Measurements from ENCODE around the gene FARS2. TPM values are rescaled to one million over a fixed set of nuclear protein-coding genes. Genes with fewer than 3 reads are reported as not detected.

FARS2 gene
- total and polyA plus RNA-seq, 4 experiments from 2014 or later = 15.6 to 48.4 (median 24.3) TPM

DNA sequence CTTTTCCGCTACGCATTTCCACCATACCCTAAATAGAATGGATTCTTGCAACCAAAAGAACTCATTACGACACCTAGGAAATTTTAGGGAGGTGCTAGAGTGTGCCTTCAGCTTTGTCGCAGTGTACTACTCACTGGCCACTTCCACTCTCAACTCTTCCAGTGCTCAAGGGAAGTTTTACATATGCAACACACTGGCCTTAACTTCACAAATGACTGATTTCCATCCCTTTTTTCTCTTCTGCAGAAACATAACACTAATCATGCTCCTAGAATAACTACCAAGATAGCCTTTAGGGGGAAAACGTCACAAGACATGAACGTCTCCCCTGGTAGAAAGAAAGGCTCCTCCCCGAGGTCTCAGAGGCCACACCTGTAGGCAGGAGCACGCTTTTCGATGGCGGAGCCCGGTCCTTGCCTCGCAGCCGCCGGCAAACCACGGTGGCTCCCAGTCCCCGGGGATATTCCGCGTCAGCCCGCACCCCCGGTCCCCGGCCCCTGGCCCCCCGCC lies 1.1 kb upstream of the FARS2 start:
- H3K4me3 ChIP-seq (ENCODE audit: low read length in 2 of 2) = peak overlapping the region; percentile 80 to 96
- H3K36me3 ChIP-seq (ENCODE audit: insufficient read depth, low read length) = no peaks in the 10 kb centered on the region
- Mint-ChIP-seq H3K27me3 (no peaks in the 10 kb centered on the region), H3K4me3 (peak overlapping the region; percentile 90 to 99 (median 96)), H3K36me3 (peaks cover under 1 to 10% of the 10 kb centered on the region in 2 donors), H3K27ac (peak overlapping the region; percentile 98 to 100 (median 99)), H3K9me3 (no peaks in the 10 kb centered on the region), H3K4me1 (peaks cover 17 to 38% (median 25%) of the 10 kb centered on the region in 4 donors)
- CTCF ChIA-PET (ENCODE audit: partially characterized antibody) = interaction anchor here (1.5 to 1.7 kb wide), 2 partner anchors 42 to 116 kb away, joined by 4 to 5 read pairs; no protein-coding TSS in a partner anchor
- POLR2A ChIA-PET (ENCODE audit: partially characterized antibody) = interaction anchor here (0.5 to 2.7 kb wide), 6 partner anchors 76 to 1399 kb away, joined by 3 to 17 read pairs (median 4); partner anchors contain the start of gene RPP40
- no peaks in the 10 kb centered on the region for H3K27me3 ChIP-seq (ENCODE audit: insufficient read depth, low read length)
- intact Hi-C loops (cut with micrococcal nuclease) = loop anchor here (1.0 to 10.0 kb wide), 8 partner anchors 43 to 1903 kb away; partner anchors contain the start of genes CDYL, NRN1 and RREB1
- H3K27ac ChIP-seq (ENCODE audit: low read depth, low read length) = peak overlapping the region; percentile 95
- DNase-seq = peak; percentile 84 to 87 (median 87)
- no peaks in the 10 kb centered on the region for H3K9me3 ChIP-seq (ENCODE audit: control insufficient read depth in 1 of 2, low read length in 2 of 2)
- H3K4me1 ChIP-seq (ENCODE audit: insufficient read depth, low read length) = peaks cover 21% of the 10 kb centered on the region

DNA sequence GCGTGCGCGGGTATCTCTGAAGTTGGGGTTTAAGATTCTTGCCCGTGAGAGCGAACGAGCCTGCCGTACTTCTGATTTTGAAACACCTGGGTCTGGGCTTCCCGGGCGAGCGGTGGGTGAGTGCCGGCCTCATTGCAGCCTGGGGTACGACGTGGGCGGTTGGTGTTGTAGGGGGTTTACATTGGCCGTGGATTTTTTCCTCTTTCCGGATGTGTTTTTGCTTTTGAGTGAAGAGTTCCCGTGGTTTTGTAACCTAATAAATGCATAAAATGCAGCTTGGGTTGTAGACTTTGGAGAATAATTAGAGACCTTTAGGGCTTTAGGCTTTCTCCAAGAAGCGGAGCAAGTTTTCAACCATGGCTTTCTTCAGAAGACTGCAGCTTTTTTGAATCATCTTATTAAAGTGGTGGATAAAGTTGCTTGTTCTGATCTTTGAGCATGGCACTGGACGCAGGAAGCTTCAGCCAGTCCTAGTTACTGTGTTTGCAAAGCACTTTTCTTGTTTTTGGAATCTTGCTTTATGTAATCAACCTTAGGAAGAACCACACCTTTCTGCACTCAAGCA lies 314 bp downstream of the FARS2 start:
- peak overlapping the region; percentile 99 to 100 (median 100) for H3K27ac Mint-ChIP-seq
- Histone ChIP-seq H3K4me1 (ENCODE audit: insufficient read depth, low read length) (peaks cover 21% of the 10 kb centered on the region), H3K27ac (ENCODE audit: low read depth, low read length) (peak overlapping the region; percentile 95), H3K36me3 (ENCODE audit: insufficient read depth, low read length) (no peaks in the 10 kb centered on the region), H3K27me3 (ENCODE audit: insufficient read depth, low read length) (no peaks in the 10 kb centered on the region), H3K4me3 (ENCODE audit: low read length in 2 of 2) (peak overlapping the region; percentile 95 to 96), H3K9me3 (ENCODE audit: control insufficient read depth in 1 of 2, low read length in 2 of 2) (no peaks in the 10 kb centered on the region)
- peak in 1 of 5 donors; percentile 11 for DNase-seq
- H3K27me3 Mint-ChIP-seq = no peaks in the 10 kb centered on the region
- intact Hi-C loops (cut with micrococcal nuclease) = loop anchor here (1.0 to 10.0 kb wide), 7 partner anchors 87 to 1904 kb away; partner anchors contain the start of genes CDYL, NRN1 and RREB1
- no peaks in the 10 kb centered on the region for H3K9me3 Mint-ChIP-seq
- H3K4me1 Mint-ChIP-seq = peaks cover 20 to 42% (median 30%) of the 10 kb centered on the region in 4 donors
- H3K36me3 Mint-ChIP-seq = peaks cover 6 to 14% of the 10 kb centered on the region in 2 donors
- ChIA-PET CTCF (ENCODE audit: partially characterized antibody) (interaction anchor here (1.2 to 1.4 kb wide), 2 partner anchors 87 to 118 kb away, joined by 3 to 4 read pairs; no protein-coding TSS in a partner anchor), POLR2A (ENCODE audit: partially characterized antibody) (interaction anchor here (1.3 to 2.7 kb wide), 5 partner anchors 87 to 1397 kb away, joined by 3 to 17 read pairs (median 5); partner anchors contain the start of gene RPP40)
- peak overlapping the region; percentile 96 to 99 (median 99) for H3K4me3 Mint-ChIP-seq

DNA sequence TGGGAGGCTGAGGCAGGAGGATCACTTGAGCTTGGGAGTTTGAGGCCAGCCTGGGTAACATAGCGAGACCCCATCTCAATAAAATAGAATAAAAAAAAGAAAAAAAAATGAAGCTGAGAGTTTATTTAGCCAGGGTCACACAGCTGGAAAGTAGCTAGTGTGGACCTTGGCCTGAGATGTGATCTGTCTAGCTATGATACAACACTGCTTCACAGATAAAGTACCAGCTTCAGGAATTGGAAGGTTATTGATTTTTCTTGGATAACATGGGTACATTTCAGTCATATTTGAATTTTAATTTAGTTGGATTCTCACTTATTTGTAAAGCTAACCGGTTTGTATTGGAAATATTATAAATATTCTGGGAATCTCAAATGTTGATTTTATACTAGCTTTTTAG lies 5.1 kb downstream of the FARS2 start:
- peaks cover 10 to 26% (median 20%) of the 10 kb centered on the region in 4 donors for H3K4me1 Mint-ChIP-seq
- CTCF ChIA-PET (ENCODE audit: partially characterized antibody) = interaction anchor here (0.7 to 2.4 kb wide), 5 partner anchors 10 to 122 kb away, joined by 3 to 10 read pairs (median 3); no protein-coding TSS in a partner anchor
- peak overlapping the region in 1 of 7 donors; percentile 43 for H3K27ac Mint-ChIP-seq
- POLR2A ChIA-PET (ENCODE audit: partially characterized antibody) = no interaction called here
- H3K36me3 Mint-ChIP-seq = peaks cover 24 to 27% of the 10 kb centered on the region in 2 donors
- Histone ChIP-seq H3K27ac (ENCODE audit: low read depth, low read length) (no peak overlapping the region), H3K9me3 (ENCODE audit: control insufficient read depth in 1 of 2, low read length in 2 of 2) (no peaks in the 10 kb centered on the region), H3K4me1 (ENCODE audit: insufficient read depth, low read length) (peaks cover 11% of the 10 kb centered on the region), H3K4me3 (ENCODE audit: low read length in 2 of 2) (no peak overlapping the region), H3K36me3 (ENCODE audit: insufficient read depth, low read length) (no peaks in the 10 kb centered on the region), H3K27me3 (ENCODE audit: insufficient read depth, low read length) (no peaks in the 10 kb centered on the region)
- no peak overlapping the region for H3K4me3 Mint-ChIP-seq
- H3K27me3 Mint-ChIP-seq = no peaks in the 10 kb centered on the region
- no peak for DNase-seq
- intact Hi-C loops (cut with micrococcal nuclease) = loop anchor here (10.0 kb wide), 1 partner anchor 738 kb away; the partner anchor contains the start of gene NRN1
- no peaks in the 10 kb centered on the region for H3K9me3 Mint-ChIP-seq

DNA sequence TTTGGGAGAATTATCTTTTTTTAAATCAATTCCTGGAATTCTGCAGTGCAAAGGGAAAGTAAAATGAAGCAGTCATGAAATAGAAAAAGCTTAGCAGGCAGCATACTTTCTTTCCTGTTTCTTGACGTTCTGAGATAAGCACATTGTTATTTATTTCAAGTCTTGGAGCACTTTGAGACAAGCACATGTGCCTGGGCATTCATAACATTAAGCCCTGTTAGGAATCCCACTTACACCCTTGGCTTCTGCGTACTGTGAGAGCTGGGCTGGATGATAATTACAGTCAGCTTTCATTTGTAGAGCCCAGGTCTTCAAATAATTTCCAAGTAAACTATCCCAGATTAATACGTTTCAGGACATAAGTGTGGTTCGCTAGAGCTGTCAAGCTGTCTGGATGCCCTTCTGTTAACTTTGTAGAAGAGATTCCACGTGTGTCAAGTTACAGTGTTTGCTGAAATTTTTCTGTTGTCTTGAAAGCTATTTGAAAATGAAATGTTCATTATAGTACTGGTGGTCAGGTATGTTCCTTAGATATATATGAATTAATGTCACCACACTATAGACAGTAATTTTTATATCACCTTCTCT lies 8.9 kb downstream of the FARS2 start:
- Mint-ChIP-seq H3K9me3 (no peaks in the 10 kb centered on the region), H3K27ac (no peak overlapping the region), H3K4me3 (no peak overlapping the region), H3K4me1 (peaks cover 26 to 39% (median 29%) of the 10 kb centered on the region in 4 donors), H3K36me3 (peaks cover 24 to 39% of the 10 kb centered on the region in 2 donors), H3K27me3 (no peaks in the 10 kb centered on the region)
- Histone ChIP-seq H3K4me3 (ENCODE audit: low read length in 2 of 2) (no peak overlapping the region), H3K27ac (ENCODE audit: low read depth, low read length) (no peak overlapping the region), H3K36me3 (ENCODE audit: insufficient read depth, low read length) (no peaks in the 10 kb centered on the region), H3K4me1 (ENCODE audit: insufficient read depth, low read length) (peaks cover 24% of the 10 kb centered on the region), H3K27me3 (ENCODE audit: insufficient read depth, low read length) (no peaks in the 10 kb centered on the region), H3K9me3 (ENCODE audit: control insufficient read depth in 1 of 2, low read length in 2 of 2) (no peaks in the 10 kb centered on the region)
- POLR2A ChIA-PET (ENCODE audit: partially characterized antibody) = no interaction called here
- DNase-seq = no peak
- CTCF ChIA-PET (ENCODE audit: partially characterized antibody) = no interaction called here
- intact Hi-C loops (cut with micrococcal nuclease) = no loop called here

DNA sequence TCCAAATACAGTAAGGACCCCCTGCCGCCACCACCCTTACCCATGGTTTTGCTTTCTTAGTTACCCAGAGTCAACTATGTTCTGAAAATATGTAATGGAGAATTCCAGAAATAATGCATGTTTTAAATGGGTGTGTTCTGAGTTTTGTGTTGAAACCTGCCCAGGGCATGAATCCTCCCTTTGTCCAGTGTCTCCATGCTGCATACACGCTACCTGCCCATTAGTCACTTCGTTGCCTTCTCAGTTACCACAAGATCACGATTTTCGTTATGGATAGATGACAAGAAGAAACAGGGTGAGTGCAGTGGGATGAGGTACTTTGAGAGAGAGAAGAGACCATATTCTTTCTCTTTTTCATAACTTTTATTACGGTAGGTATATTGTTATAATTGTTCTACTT lies 10.6 kb downstream of the FARS2 start:
- no peak overlapping the region for H3K27ac ChIP-seq (ENCODE audit: low read depth, low read length)
- no peak overlapping the region for H3K4me3 ChIP-seq (ENCODE audit: low read length in 2 of 2)
- Mint-ChIP-seq H3K9me3 (no peaks in the 10 kb centered on the region), H3K4me1 (peaks cover 25 to 39% (median 30%) of the 10 kb centered on the region in 4 donors), H3K27me3 (no peaks in the 10 kb centered on the region), H3K36me3 (peaks cover 20 to 34% of the 10 kb centered on the region in 2 donors), H3K4me3 (no peak overlapping the region), H3K27ac (no peak overlapping the region)
- H3K36me3 ChIP-seq (ENCODE audit: insufficient read depth, low read length) = no peaks in the 10 kb centered on the region
- POLR2A ChIA-PET (ENCODE audit: partially characterized antibody) = no interaction called here
- no peak for DNase-seq
- peaks cover 24% of the 10 kb centered on the region for H3K4me1 ChIP-seq (ENCODE audit: insufficient read depth, low read length)
- intact Hi-C loops (cut with micrococcal nuclease) = no loop called here
- H3K9me3 ChIP-seq (ENCODE audit: control insufficient read depth in 1 of 2, low read length in 2 of 2) = no peaks in the 10 kb centered on the region
- H3K27me3 ChIP-seq (ENCODE audit: insufficient read depth, low read length) = no peaks in the 10 kb centered on the region
- CTCF ChIA-PET (ENCODE audit: partially characterized antibody) = interaction anchor here (0.9 to 1.4 kb wide), 3 partner anchors 8 to 31 kb away, joined by 3 read pairs; no protein-coding TSS in a partner anchor

DNA sequence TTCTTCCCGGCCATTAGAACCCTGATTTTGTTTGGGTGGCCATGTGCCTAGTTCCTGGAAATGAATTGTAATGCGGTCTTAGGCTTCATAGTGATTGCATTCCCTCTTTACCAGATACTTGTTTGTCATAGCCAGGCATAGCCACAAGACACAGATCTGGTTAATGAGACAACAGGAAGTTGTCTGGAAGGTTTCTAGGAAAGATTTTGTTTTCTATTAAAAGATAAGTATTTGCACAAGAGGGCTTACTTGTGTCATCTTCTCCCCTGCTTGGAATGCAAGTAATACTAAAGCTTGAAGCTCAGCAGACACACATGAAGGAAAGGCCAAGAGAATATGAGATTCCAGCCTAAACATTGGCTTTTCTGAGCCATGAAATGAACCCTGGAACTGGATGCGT lies 12.9 kb downstream of the FARS2 start:
- intact Hi-C loops (cut with micrococcal nuclease) = no loop called here
- no peak overlapping the region for H3K4me3 ChIP-seq (ENCODE audit: low read length in 2 of 2)
- Mint-ChIP-seq H3K9me3 (no peaks in the 10 kb centered on the region), H3K27ac (peak overlapping the region in 1 of 7 donors; percentile 25), H3K4me1 (peaks cover 28 to 45% (median 34%) of the 10 kb centered on the region in 4 donors), H3K4me3 (peak overlapping the region in 2 of 8 donors; percentile 3 to 4), H3K36me3 (peaks cover 13 to 28% of the 10 kb centered on the region in 2 donors), H3K27me3 (no peaks in the 10 kb centered on the region)
- H3K4me1 ChIP-seq (ENCODE audit: insufficient read depth, low read length) = peaks cover 28% of the 10 kb centered on the region
- no peak for DNase-seq
- H3K36me3 ChIP-seq (ENCODE audit: insufficient read depth, low read length) = no peaks in the 10 kb centered on the region
- H3K27me3 ChIP-seq (ENCODE audit: insufficient read depth, low read length) = no peaks in the 10 kb centered on the region
- H3K27ac ChIP-seq (ENCODE audit: low read depth, low read length) = no peak overlapping the region
- ChIA-PET CTCF (ENCODE audit: partially characterized antibody) (interaction anchor here (1.2 kb wide), 1 partner anchor 133 kb away, joined by 4 read pairs; no protein-coding TSS in a partner anchor), POLR2A (ENCODE audit: partially characterized antibody) (no interaction called here)
- no peaks in the 10 kb centered on the region for H3K9me3 ChIP-seq (ENCODE audit: control insufficient read depth in 1 of 2, low read length in 2 of 2)

DNA sequence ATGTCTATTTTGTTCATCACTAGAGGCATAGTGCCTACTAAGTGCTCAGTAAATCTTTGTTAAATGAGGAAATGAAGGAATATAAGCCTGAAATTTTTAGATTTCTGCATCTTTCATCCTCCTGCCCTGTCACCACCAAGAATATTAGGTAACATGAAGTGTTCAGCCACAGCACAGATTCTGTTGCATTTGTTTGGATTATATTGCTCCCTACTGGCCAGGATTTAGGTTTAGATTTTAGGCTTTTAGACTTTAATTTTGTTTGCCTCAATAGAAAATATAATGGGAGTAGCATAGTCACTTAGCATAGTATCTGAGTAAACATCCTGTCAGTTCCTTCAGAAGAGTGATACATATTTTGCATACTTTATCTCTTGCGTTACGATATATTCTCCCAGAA lies 14.2 kb downstream of the FARS2 start:
- no peaks in the 10 kb centered on the region for H3K27me3 ChIP-seq (ENCODE audit: insufficient read depth, low read length)
- H3K27ac Mint-ChIP-seq = no peak overlapping the region
- no peak overlapping the region for H3K4me3 Mint-ChIP-seq
- intact Hi-C loops (cut with micrococcal nuclease) = no loop called here
- H3K27ac ChIP-seq (ENCODE audit: low read depth, low read length) = no peak overlapping the region
- no peak overlapping the region for H3K4me3 ChIP-seq (ENCODE audit: low read length in 2 of 2)
- H3K36me3 Mint-ChIP-seq = peaks cover 11 to 25% of the 10 kb centered on the region in 2 donors
- no peaks in the 10 kb centered on the region for H3K9me3 ChIP-seq (ENCODE audit: control insufficient read depth in 1 of 2, low read length in 2 of 2)
- H3K4me1 ChIP-seq (ENCODE audit: insufficient read depth, low read length) = peaks cover 38% of the 10 kb centered on the region
- peaks cover 38 to 56% (median 44%) of the 10 kb centered on the region in 4 donors for H3K4me1 Mint-ChIP-seq
- CTCF ChIA-PET (ENCODE audit: partially characterized antibody) = interaction anchor here (0.7 to 1.1 kb wide), 3 partner anchors 9 to 132 kb away, joined by 3 read pairs; no protein-coding TSS in a partner anchor
- no peak for DNase-seq
- H3K36me3 ChIP-seq (ENCODE audit: insufficient read depth, low read length) = no peaks in the 10 kb centered on the region
- H3K27me3 Mint-ChIP-seq = no peaks in the 10 kb centered on the region
- POLR2A ChIA-PET (ENCODE audit: partially characterized antibody) = no interaction called here
- peaks cover 0 to 1% (median 0%) of the 10 kb centered on the region in 8 donors for H3K9me3 Mint-ChIP-seq
